Heart left ventricle (tissue), 16 donors: ENCODE results near the gene PTPRD. TPM values are rescaled to one million over a fixed set of nuclear protein-coding genes. Genes with fewer than 3 reads are reported as not detected.

Experiments
- ATAC-seq, 4 donors: fragments of 200-7000 bp; cut with Tn5 transposase; one replicate each; pipeline ENCODE4 v1.9.1; 2020 to 2022; ENCODE audit warnings: moderate library complexity in 4 of 4, mild to moderate bottlenecking in 3 of 4, moderate number of reproducible peaks in 1 of 4
- DNase-seq, 5 donors: peaks; one replicate each; pipeline ENCODE4 v3.0.0-alpha.2; 2020
- H3K27ac ChIP-seq, 12 donors: fragments of 200-600 bp; sonication (generic) in 4 of 12; one replicate each; pipeline versions ENCODE4 v1.5.0 to v1.8.0; 2016 to 2022; ENCODE audit warnings: mild to moderate bottlenecking in 2 of 12
- H3K27me3 ChIP-seq, 9 donors: fragments of 200-600 bp; sonication (generic) in 2 of 9; one replicate each; pipeline versions ENCODE4 v1.5.1 to v1.8.0; 2016 to 2022; ENCODE audit warnings: mild to moderate bottlenecking in 3 of 9
- H3K36me3 ChIP-seq, 9 donors: fragments of 200-600 bp; sonication (generic) in 2 of 9; one replicate each; pipeline versions ENCODE4 v1.5.0 to v1.8.0; 2018 to 2022; ENCODE audit warnings: mild to moderate bottlenecking in 2 of 9
- H3K4me1 ChIP-seq, 12 donors: fragments of 200-600 bp; sonication (generic) in 4 of 12; one replicate each; pipeline versions ENCODE4 v1.5.0 to v1.8.0; 2016 to 2022; ENCODE audit warnings: mild to moderate bottlenecking in 3 of 12
- H3K4me3 ChIP-seq, 12 donors: fragments of 200-600 bp; sonication (generic) in 4 of 12; one replicate each; pipeline versions ENCODE4 v1.5.0 to v1.8.0; 2017 to 2022; ENCODE audit warnings: mild to moderate bottlenecking in 9 of 12, moderate library complexity in 4 of 12
- H3K9me3 ChIP-seq, 12 donors: fragments of 200-600 bp; sonication (generic) in 4 of 12; one replicate each; pipeline versions ENCODE4 v1.5.0 to v1.8.0; 2016 to 2022; ENCODE audit warnings: mild to moderate bottlenecking in 1 of 12
- CTCF ChIP-seq, 12 donors: fragments of 200-600 bp; sonication (generic) in 4 of 12; IDR thresholded peaks; one replicate each; pipeline versions ENCODE4 v1.5.0 to v1.8.0; 2018 to 2022; ENCODE audit warnings: antibody characterized with exemption in 12 of 12, mild to moderate bottlenecking in 5 of 12
- POLR2A ChIP-seq, 2 donors: fragments of 450-650 bp; IDR thresholded peaks; one replicate each; pipeline ENCODE4 v1.6.1; 2017; ENCODE audit warnings: antibody characterized with exemption in 2 of 2, mild to moderate bottlenecking in 2 of 2, moderate library complexity in 2 of 2
- WGBS, 4 donors: extraction: QIAGEN DNeasy Blood & Tissue Kit in 2 of 4; methylation state at CpG; one replicate each; pipeline versions ENCODE4 v1.1.5 to v1.1.7; 2013 to 2018; 5-methylcytosine and 5-hydroxymethylcytosine counted together
- intact Hi-C, 10 donors: fragments of 100-400 bp; cut with DNase I; formaldehyde crosslinking; loops; one replicate each; pipeline versions ENCODE4 v1.11.1 to v1.14.2; 2022
- polyA plus RNA-seq, 2 donors: library from polyadenylated mRNA; stranded (reverse); fragments of 200-250 nt; gene quantifications; one replicate each; pipeline ENCODE4 v1.2.3, GENCODE V29; 2013
- total RNA-seq, 9 donors: library from RNA; depleted of rRNA in 2 of 9; stranded (reverse); fragments of >200 nt in 2 of 9; fragmentation: NEBNext Ultra II Directional in 3 of 9; extraction: Animal tissue kit (Norgen Biotek cat#: 25700) in 3 of 9; gene quantifications; one replicate each; pipeline versions ENCODE4 v1.1.0 to v1.2.4, GENCODE V29; 2016 to 2023
- donor health status: ischemic (EF 13 %, LVEDD 7.1; RV severe dilation, severe dysfunction).
- donor health status: healthy with polysubstance abuse.
- donor health status: DM: no; HTN: yes; CAD: no.
- donor health status: DM: no; HTN: no; CAD: no.
- donor health status: ischemic (EF 25% LVEDD 6.9; RV normal size, moderate dysfunction).
- donor health status: ischemic (EF 25% LVEDD 5.7; RV mildly dilated, moderate dysfunction).
- donor health status: healthy.
- donor health status: DM: yes; HTN: yes; CAD: no.
- donor health status: ischemic (EF 35%, LVEDD 5.7; RV mildly dilated, moderate dysfunction).
- donor health status: nonischemic (EF 11% LVEDD 7.7; RV severe dilation, severe dysfunction).
- donor health status: DM: yes; HTN: yes; CAD: no.
- donor health status: PGD.
- donor health status: ischemic (EF 29% LVEDD 5.4; RV normal size, mild dysfunction).
- donor health status: nonischemic (EF 23%, LVEDD 6.1; RV moderate dilation, normal function).

Gene PTPRD
- total and polyA plus RNA-seq, 11 donors: 1.4 to 25.3 (median 15.1) TPM

GRCh38 chr9:9950813-9951212, 662.0 kb downstream of the PTPRD start:
- DNase-seq: no peak
- no peak for TF ChIP-seq CTCF (IDR thresholded peaks at IDR 0.05)
- TF ChIP-seq POLR2A (IDR thresholded peaks at IDR 0.05): no peak
- intact Hi-C loops: no loop called here
- no peaks in the 10 kb centered on the region for H3K27me3 ChIP-seq
- H3K27ac ChIP-seq: no peak overlapping the region
- H3K36me3 ChIP-seq: no peaks in the 10 kb centered on the region
- WGBS, 4 donors: 41 to 60% (median 52%) methylated on average over 1 of the region's 1 CpG
- H3K9me3 ChIP-seq: no peaks in the 10 kb centered on the region
- ATAC-seq: peak in 3 of 4 donors; percentile 69 to 92 (median 70)
- H3K4me1 ChIP-seq: peaks cover 0 to 5% (median 0%) of the 10 kb centered on the region in 12 donors
- H3K4me3 ChIP-seq: no peak overlapping the region

GRCh38 chr9:9949978-9950377, 662.8 kb downstream of the PTPRD start:
- H3K9me3 ChIP-seq: no peaks in the 10 kb centered on the region
- H3K36me3 ChIP-seq: no peaks in the 10 kb centered on the region
- no peak overlapping the region for H3K27ac ChIP-seq
- no peak for DNase-seq
- no peaks in the 10 kb centered on the region for H3K27me3 ChIP-seq
- WGBS, 4 donors: 10 to 13% (median 12%) methylated on average over 4 of the region's 4 CpGs
- H3K4me1 ChIP-seq: peaks cover 0 to 5% (median 0%) of the 10 kb centered on the region in 12 donors
- TF ChIP-seq CTCF (IDR thresholded peaks at IDR 0.05) (no peak), POLR2A (IDR thresholded peaks at IDR 0.05) (no peak)
- ATAC-seq: peak in 2 of 4 donors; percentile 58 to 65
- H3K4me3 ChIP-seq: no peak overlapping the region
- intact Hi-C loops: loop anchor here in 1 of 10 donors (10.0 kb wide), 1 partner anchor 345 kb away; no protein-coding TSS in a partner anchor

GRCh38 chr9:9949368-9949767, 663.4 kb downstream of the PTPRD start:
- H3K9me3 ChIP-seq: no peaks in the 10 kb centered on the region
- no peak overlapping the region for H3K27ac ChIP-seq
- TF ChIP-seq POLR2A (IDR thresholded peaks at IDR 0.05) (no peak), CTCF (IDR thresholded peaks at IDR 0.05) (no peak)
- H3K4me1 ChIP-seq: peaks cover 0 to 5% (median 0%) of the 10 kb centered on the region in 12 donors
- 69 to 81% (median 76%) methylated on average over 4 of the region's 4 CpGs for WGBS, 4 donors
- ATAC-seq: no peak
- H3K27me3 ChIP-seq: no peaks in the 10 kb centered on the region
- no peak for DNase-seq
- H3K36me3 ChIP-seq: no peaks in the 10 kb centered on the region
- intact Hi-C loops: loop anchor here in 1 of 10 donors (10.0 kb wide), 1 partner anchor 345 kb away; no protein-coding TSS in a partner anchor
- no peak overlapping the region for H3K4me3 ChIP-seq

GRCh38 chr9:9945966-9946365, 666.8 kb downstream of the PTPRD start:
- Histone ChIP-seq H3K27ac (no peak overlapping the region), H3K4me1 (peaks cover 0 to 3% (median 0%) of the 10 kb centered on the region in 12 donors), H3K9me3 (no peaks in the 10 kb centered on the region), H3K4me3 (no peak overlapping the region), H3K36me3 (no peaks in the 10 kb centered on the region), H3K27me3 (no peaks in the 10 kb centered on the region)
- ATAC-seq (no peak), DNase-seq (no peak)
- intact Hi-C loops: loop anchor here in 1 of 10 donors (10.0 kb wide), 1 partner anchor 341 kb away; no protein-coding TSS in a partner anchor
- TF ChIP-seq POLR2A (IDR thresholded peaks at IDR 0.05): no peak
- TF ChIP-seq CTCF (IDR thresholded peaks at IDR 0.05): no peak
